ENCODE data around the gene CPM. TPM values are rescaled to one million over a fixed set of nuclear protein-coding genes. Genes with fewer than 3 reads are reported as not detected.
A peak's percentile ranks its signal among the peaks of the same experiment; 100 is the strongest.
"Not testable (repeated sequence)": the region's sequence is repeated elsewhere in the genome, so short reads cannot be mapped to it uniquely, and the experiment has no call there.

Gene CPM
- total RNA-seq, 1 donor from 2014 or later, result under 0.01 TPM

DNA sequence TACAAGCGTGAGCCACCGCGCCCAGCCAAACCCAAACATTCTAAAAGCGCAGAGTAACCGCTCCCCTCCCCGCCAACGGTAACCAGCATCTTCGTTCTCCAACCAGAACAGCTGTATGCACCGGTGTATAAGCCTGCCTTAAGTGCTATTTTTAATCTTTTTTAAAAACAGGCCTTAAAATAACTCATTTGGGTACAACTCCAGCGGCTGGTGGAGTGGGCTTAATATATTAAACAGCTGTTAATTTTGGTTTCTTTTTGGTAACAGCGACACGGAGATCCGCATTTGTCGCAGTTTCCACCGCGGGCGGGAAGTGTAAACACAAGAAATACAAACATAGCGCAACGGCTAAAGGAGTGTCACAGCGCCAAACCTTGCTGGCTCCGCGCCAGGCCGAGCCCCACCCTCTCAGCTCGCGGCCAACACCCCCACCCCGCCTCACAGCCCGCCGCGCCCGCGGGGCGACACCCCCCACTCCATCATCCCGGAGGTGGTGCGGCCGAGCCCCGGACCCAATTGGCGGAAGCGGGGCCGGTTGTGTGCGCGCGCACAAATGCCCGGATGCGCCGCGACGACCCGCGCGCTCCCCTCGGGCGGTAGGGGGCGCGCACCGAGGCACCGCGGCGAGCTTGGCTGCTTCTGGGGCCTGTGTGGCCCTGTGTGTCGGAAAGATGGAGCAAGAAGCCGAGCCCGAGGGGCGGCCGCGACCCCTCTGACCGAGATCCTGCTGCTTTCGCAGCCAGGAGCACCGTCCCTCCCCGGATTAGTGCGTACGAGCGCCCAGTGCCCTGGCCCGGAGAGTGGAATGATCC, 125.2 kb downstream of the CPM start, which contains the start of gene MDM2:
TSS of gene MDM2 (plus strand) at position 602 of the 812 bp plus-strand sequence. CDS start 301 bp downstream, outside the sequence.
- peak; percentile 93 for DNase-seq (ENCODE audit: low read depth in 2 of 2)

DNA sequence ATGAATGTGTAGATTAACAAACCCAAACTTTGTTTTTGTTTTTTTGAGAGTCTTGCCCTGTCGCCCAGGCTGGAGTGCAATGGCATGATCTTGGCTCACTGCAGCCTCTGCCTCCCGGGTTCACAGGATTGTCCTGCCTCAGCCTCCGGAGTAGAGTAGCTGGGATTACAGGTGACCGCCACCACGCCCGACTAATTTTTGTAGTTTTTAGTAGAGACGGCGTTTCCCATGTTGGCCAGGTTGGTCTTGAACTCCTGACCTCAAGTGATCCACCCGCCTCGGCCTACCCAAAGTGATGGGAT, 125.7 kb downstream of the CPM start:
- not testable (repeated sequence) for DNase-seq (ENCODE audit: low read depth in 2 of 2)

DNA sequence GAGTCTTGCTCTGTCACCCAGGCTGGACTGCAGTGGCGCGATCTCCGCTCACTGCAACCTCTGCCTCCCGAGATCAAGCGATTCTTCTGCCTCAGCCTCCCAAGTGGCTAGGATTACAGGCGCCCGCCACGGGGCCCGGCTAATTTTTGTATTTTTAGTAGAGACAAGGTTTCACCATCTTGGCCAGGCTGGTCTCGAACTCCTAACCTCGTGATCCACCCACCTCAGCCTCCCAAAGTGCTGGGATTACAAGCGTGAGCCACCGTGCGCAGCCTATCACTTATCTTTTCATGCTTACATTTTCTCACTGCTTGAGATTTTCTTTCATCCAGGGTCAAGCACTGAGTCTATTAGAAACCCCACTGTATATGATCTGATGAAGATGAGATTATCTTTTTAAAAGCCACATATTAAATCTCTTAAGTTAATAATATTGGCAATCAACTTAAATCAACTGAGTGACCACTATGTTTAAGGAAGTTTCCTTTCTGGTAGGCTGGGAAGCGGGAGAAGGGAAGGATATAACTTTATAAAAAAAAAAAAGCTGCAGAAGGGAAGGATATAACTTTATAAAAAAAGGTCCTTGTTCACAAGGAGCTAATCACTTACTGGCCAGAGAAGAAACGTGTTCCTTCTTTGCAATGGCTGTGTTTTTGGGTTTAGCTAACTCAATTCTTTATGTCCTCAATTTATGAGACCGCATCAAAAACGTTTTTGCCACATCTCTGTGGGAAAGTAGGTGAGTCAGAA, 126.3 kb downstream of the CPM start:
- DNase-seq (ENCODE audit: low read depth in 2 of 2), result no peak

DNA sequence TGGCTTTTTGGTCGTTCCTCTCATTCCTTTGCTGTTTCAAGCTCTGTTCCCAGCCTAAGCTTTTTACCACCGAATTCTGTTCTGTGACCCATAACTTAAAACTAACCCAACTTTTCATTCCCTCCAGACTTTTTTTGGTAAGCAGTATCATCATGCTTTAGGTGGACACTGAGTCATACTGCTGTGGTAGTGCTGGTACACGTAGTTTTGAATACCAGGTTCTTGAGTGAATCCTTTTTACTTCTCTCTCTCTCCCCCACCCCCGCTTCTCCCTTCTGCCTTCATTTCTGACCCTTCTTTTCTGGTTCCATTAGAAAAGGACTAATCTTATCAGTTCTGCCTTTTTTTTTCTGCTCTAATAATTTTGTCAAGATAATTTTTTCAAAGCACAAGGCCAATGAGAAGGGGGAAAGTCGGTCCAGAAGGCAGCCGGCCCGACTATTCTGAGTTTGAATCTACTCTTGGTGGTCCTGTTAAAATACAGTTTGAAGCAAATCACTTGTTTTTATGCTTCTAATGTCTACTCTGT, 127.3 kb downstream of the CPM start:
- no peak for DNase-seq (ENCODE audit: low read depth in 2 of 2)

DNA sequence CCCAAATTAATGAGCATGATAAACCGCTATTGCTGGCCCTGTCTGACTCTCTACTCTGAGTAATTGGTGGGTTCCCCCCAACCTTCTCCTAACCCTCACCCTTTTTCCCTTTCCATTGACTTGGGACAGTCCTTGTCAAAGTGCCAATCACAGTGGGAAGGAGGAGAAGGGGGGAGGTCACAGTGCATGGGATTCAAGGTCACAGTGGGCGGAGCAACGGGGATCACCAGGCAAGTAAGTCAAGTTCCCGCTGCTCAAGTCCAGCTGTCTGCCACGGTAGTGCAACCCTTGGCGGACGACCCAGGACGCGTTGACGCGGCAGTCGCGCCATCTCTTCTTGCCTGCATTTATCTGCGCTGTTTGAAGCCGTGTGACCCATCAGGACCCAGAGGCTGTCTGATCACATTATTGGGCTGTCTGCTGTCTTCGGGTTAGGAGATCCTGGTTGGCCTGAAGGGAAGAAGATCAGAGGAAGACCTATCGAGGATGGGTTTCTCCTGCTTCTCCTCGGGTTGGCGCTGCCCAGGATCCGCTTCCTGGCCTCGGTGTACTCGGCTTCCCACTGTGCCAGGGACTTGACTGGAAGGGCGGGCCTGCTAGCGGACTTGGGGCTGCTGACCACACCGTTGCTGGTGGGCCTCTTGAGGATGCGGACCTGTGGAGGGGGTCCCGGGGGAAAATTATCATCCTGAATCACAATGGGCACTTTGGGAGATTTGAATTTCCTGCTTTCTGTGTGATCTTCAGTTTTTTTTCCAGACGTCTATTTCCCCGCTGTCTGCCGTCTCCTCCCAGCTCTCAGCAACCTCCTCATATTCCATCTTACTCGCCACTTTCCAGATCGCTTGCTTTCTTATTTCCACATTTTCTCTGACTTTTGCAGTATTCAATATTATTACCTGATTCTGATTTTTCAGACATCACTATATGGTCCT, 128.0 kb downstream of the CPM start:
- DNase-seq (ENCODE audit: low read depth in 2 of 2), result no peak

DNA sequence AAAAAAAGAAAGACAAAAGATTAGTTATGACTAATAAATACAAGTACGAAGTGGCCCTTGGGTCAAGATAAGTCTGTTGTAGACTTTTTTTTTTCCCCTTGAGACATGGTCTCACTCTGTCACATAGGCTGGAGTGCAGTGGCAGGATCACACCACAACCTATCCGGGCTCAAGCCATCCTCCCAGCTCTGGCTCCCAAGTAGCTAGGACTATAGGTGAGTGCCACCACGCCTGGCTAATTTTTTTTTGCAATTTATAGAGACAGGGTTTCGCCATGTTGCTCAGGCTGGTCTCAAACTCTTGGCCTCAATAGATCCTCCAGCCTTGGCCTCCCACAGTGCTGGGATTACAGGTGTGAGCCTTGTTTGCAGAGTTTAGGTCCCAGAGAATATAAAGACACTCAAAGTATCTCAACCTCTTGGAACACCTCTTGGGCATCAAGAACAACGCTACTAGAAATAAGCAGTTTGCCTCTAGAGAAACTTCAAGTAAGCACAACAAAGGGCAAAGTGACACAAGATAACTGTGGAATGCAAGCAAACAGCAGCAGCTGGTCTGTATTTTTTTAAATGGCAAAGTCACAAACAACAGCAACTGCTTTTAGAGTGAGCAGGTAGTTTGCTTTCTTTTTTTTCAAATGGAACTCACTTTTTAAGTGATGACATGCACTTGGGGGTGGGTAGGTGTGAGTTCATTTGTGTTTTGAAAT, 128.9 kb downstream of the CPM start:
- DNase-seq (ENCODE audit: low read depth in 2 of 2), result no peak

DNA sequence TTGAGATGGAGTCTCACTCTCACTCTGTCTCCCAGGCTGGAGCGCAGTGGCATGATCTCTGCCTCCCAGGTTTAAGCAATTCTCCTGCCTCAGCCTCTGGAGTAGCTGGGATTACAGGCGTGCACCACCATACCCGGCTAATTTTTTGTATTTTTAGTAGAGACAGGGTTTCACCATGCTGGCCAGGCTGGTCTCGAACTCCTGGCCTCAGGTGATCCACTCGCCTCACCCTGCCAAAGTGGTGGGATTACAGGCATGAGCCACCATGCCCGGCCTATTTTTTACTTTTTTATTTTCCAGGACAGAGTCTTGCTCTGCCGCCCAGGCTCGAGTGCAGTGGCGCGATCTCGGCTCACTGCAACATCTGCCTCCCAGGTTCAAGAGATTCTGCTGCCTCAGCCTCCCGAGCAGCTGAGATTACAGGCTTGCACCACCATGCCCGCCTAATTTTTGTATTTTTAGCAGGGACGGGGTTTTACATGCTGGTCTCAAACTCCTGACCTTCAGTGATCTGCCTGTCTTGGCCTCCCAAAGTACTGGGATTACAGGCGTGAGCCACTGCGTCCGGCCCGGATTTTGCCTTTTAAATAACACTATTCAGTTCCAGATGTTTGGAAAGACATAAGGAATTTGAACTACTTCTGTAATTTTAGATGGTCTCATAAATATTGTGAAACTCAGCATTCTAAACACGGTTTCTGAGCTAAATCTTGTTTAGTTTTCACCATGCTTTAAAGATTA, 129.9 kb downstream of the CPM start:
- not testable (repeated sequence) for DNase-seq (ENCODE audit: low read depth in 2 of 2)

DNA sequence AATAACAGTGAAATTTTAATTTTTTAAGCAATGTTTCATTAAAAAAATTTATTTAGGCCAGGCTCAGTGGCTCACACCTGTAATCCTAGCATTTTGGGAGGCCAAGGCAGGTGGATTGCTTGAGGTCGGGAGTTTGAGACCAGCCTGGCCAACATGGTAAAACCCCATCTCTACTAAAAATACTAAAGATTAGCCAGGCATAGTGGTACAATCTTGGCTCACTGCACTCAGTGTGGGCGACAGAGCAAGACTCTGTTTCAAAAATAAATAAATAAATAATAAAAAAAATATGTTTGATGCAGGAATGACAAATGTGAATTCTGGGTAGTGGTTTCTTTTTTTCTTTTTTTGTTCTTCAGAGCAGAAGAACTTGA, 130.6 kb downstream of the CPM start:
- not testable (repeated sequence) for DNase-seq (ENCODE audit: low read depth in 2 of 2)

Other genes with a start within 250 kb of the CPM start
- 21.0 and 31.4 TPM in 2 replicates for gene NUP107, start 246.2 kb downstream of the CPM start, total RNA-seq
- gene SLC35E3, start 187.0 kb downstream of the CPM start, total RNA-seq, result 2.0 and 2.8 TPM in 2 replicates
- 71.6 and 196 TPM in 2 replicates for gene MDM2, start 125.0 kb downstream of the CPM start, total RNA-seq

All from lung microvascular endothelial cell (primary cell).